PC-3 (cell line): ENCODE results near the gene CWC25. TPM values are rescaled to one million over a fixed set of nuclear protein-coding genes. Genes with fewer than 3 reads are reported as not detected.

Experiments used
- ATAC-seq: fragments of 200-7000 bp; cut with Tn5 transposase; 2 replicates; pipeline ENCODE4 v1.9.1; 2020; ENCODE audit warnings: mild to moderate bottlenecking, moderate library complexity
- BruUV-seq: library from RNA; stranded (reverse); fragments of 400-500 nt; replicated peaks from 2 replicates; lab custom pipeline; 2021; lab: Mats Ljungman, UMichigan
- CTCF ChIA-PET: fragments of 300-600 bp; sonication (Branson Sonifier 250); formaldehyde crosslinking; loops from one replicate; lab custom pipeline; 2022; ENCODE audit warnings: antibody characterized with exemption; lab: Charles Lee
- POLR2A ChIA-PET: fragments of 300-600 bp; sonication (Branson Sonifier 250); formaldehyde crosslinking; loops from one replicate; lab custom pipeline; 2022; ENCODE audit warnings: antibody characterized with exemption; ENCODE audit not compliant: unreplicated experiment; lab: Charles Lee
- DNase-seq: peaks from one replicate; pipeline ENCODE4 v3.0.0-alpha.2; 2015
- H2AFZ ChIP-seq: fragments of 300-600 bp; sonication (generic); 2 replicates; pipeline ENCODE4 v1.6.0; 2016; ENCODE audit warnings: antibody characterized with exemption, low read length
- H3F3A ChIP-seq: fragments of 300-600 bp; sonication (generic); one replicate; pipeline ENCODE4 v1.6.0; 2017; ENCODE audit warnings: antibody characterized with exemption, low read length, control low read depth, mild to moderate bottlenecking; ENCODE audit not compliant: unreplicated experiment
- H3K27ac ChIP-seq: fragments of 300-600 bp; sonication (generic); 2 replicates; pipeline ENCODE4 v1.5.1; 2016; ENCODE audit warnings: mild to moderate bottlenecking, low read length
- H3K27me3 ChIP-seq: fragments of 300-600 bp; sonication (generic); 2 replicates; pipeline ENCODE4 v1.6.1; 2016; ENCODE audit warnings: low read length, mixed read lengths
- H3K36me3 ChIP-seq: fragments of 300-600 bp; sonication (generic); 2 replicates; pipeline ENCODE4 v1.6.1; 2016; ENCODE audit warnings: low read depth, mixed run types, low read length, mixed read lengths
- H3K4me1 ChIP-seq: fragments of 300-600 bp; sonication (generic); 2 replicates; pipeline ENCODE4 v1.5.1; 2016; ENCODE audit warnings: low read length; ENCODE audit not compliant: insufficient read depth
- H3K4me2 ChIP-seq: fragments of 300-600 bp; sonication (generic); 2 replicates; pipeline ENCODE4 v1.6.0; 2016; ENCODE audit warnings: low read length
- H3K4me3 ChIP-seq: fragments of 300-600 bp; sonication (generic); 2 replicates; pipeline ENCODE4 v1.5.1; 2016; ENCODE audit warnings: mild to moderate bottlenecking, low read length, mixed read lengths
- H3K79me2 ChIP-seq: fragments of 300-600 bp; sonication (generic); 2 replicates; pipeline ENCODE4 v1.6.1; 2017; ENCODE audit warnings: low read length, mixed read lengths
- H3K9ac ChIP-seq: fragments of 300-600 bp; sonication (generic); 2 replicates; pipeline ENCODE4 v1.6.0; 2016; ENCODE audit warnings: mild to moderate bottlenecking, low read length
- H3K9me2 ChIP-seq: fragments of 300-600 bp; sonication (generic); replicated peaks from 2 replicates; pipeline ENCODE4 v1.6.1; 2016; ENCODE audit warnings: mixed run types, low read length, mixed read lengths
- H3K9me3 ChIP-seq: fragments of 300-600 bp; sonication (generic); 2 replicates; pipeline ENCODE4 v1.6.1; 2016; ENCODE audit warnings: low read length, mixed read lengths
- H4K20me1 ChIP-seq: fragments of 300-600 bp; sonication (generic); 2 replicates; pipeline ENCODE4 v1.6.1; 2016; ENCODE audit warnings: low read length, mixed read lengths
- EZH2 ChIP-seq: fragments of 300-600 bp; sonication (generic); IDR thresholded peaks from one replicate; pipeline ENCODE4 v1.6.1; 2017; ENCODE audit warnings: antibody characterized with exemption, mild to moderate bottlenecking, low read length; ENCODE audit not compliant: unreplicated experiment
- EZH2phosphoT487 ChIP-seq: fragments of 300-600 bp; sonication (generic); IDR thresholded peaks from 2 replicates; pipeline ENCODE4 v1.6.1; 2018; ENCODE audit warnings: mild to moderate bottlenecking, antibody characterized with exemption, low read length, borderline replicate concordance
- intact Hi-C: fragments of 100-400 bp; cut with micrococcal nuclease; formaldehyde crosslinking; loops from 2 replicates; pipeline ENCODE4 v1.9.0; 2023
- total RNA-seq: library from RNA; depleted of rRNA; stranded (reverse); fragments of >200 nt; gene quantifications from 2 replicates; pipeline ENCODE4 v1.2.3, GENCODE V29; 2014
- TF ChIP-seq, protein P1 (sequence below): fragments of 300-600 bp; sonication (generic); conservative IDR thresholded peaks from 2 replicates; pipeline ENCODE4 v1.5.1; 2017; ENCODE audit warnings: antibody characterized with exemption, low read depth, mild to moderate bottlenecking, low read length

The CWC25 gene
- total RNA-seq, 1 experiment from 2014 or later: 15.0 TPM

- no peak for ATAC-seq
- ChIA-PET CTCF (no interaction called here), POLR2A (no interaction called here)
- H4K20me1 ChIP-seq: no peaks in the 10 kb centered on the region
- H3K36me3 ChIP-seq: peaks cover 12% of the 10 kb centered on the region; the same call in 1 of the 2 replicates
- H2AFZ ChIP-seq: no peak overlapping the region
- no peak overlapping the region for H3K9ac ChIP-seq
- intact Hi-C loops: no loop called here
- H3K4me3 ChIP-seq: no peak overlapping the region
- no peak overlapping the region for H3K27ac ChIP-seq
- no peak for TF ChIP-seq EZH2
- BruUV-seq: TSS peak; percentile 7
- H3F3A ChIP-seq: no peaks in the 10 kb centered on the region
- no peak for DNase-seq
- no peaks in the 10 kb centered on the region for H3K79me2 ChIP-seq
- H3K4me2 ChIP-seq: no peak overlapping the region
- no peaks in the 10 kb centered on the region for H3K9me2 ChIP-seq
- no peaks in the 10 kb centered on the region for H3K27me3 ChIP-seq
- no peaks in the 10 kb centered on the region for H3K4me1 ChIP-seq
- no peaks in the 10 kb centered on the region for H3K9me3 ChIP-seq
Observed at GRCh38 chr17:38766341-38766740, 58.8 kb downstream of the CWC25 start.

GRCh38 chr17:38762231-38762630 lies 62.9 kb downstream of the CWC25 start:
- intact Hi-C loops: no loop called here
- no peaks in the 10 kb centered on the region for H3K27me3 ChIP-seq
- TF ChIP-seq EZH2phosphoT487 (no peak), EZH2 (no peak)
- TF ChIP-seq, protein P1, sequence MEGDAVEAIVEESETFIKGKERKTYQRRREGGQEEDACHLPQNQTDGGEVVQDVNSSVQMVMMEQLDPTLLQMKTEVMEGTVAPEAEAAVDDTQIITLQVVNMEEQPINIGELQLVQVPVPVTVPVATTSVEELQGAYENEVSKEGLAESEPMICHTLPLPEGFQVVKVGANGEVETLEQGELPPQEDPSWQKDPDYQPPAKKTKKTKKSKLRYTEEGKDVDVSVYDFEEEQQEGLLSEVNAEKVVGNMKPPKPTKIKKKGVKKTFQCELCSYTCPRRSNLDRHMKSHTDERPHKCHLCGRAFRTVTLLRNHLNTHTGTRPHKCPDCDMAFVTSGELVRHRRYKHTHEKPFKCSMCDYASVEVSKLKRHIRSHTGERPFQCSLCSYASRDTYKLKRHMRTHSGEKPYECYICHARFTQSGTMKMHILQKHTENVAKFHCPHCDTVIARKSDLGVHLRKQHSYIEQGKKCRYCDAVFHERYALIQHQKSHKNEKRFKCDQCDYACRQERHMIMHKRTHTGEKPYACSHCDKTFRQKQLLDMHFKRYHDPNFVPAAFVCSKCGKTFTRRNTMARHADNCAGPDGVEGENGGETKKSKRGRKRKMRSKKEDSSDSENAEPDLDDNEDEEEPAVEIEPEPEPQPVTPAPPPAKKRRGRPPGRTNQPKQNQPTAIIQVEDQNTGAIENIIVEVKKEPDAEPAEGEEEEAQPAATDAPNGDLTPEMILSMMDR: no peak
- no peaks in the 10 kb centered on the region for H3K9me3 ChIP-seq
- H3K36me3 ChIP-seq: peaks cover 21% of the 10 kb centered on the region; the same call in 1 of the 2 replicates
- H2AFZ ChIP-seq: no peak overlapping the region
- no peak overlapping the region for H3K4me3 ChIP-seq
- no peaks in the 10 kb centered on the region for H3K9me2 ChIP-seq
- H3K4me1 ChIP-seq: no peaks in the 10 kb centered on the region
- no peak overlapping the region for H3K27ac ChIP-seq
- H3K9ac ChIP-seq: no peak overlapping the region
- H3K79me2 ChIP-seq: no peaks in the 10 kb centered on the region
- POLR2A ChIA-PET: no interaction called here
- no peak for DNase-seq
- BruUV-seq: no TSS peak
- no peaks in the 10 kb centered on the region for H4K20me1 ChIP-seq
- no peak overlapping the region for H3K4me2 ChIP-seq
- no peak for ATAC-seq
- CTCF ChIA-PET: no interaction called here
- H3F3A ChIP-seq: no peaks in the 10 kb centered on the region

- ChIA-PET CTCF (no interaction called here), POLR2A (no interaction called here)
- Histone ChIP-seq H3K9me3 (no peaks in the 10 kb centered on the region), H3K9me2 (no peaks in the 10 kb centered on the region), H2AFZ (no peak overlapping the region), H3K4me1 (no peaks in the 10 kb centered on the region), H3K9ac (no peak overlapping the region), H3K79me2 (no peaks in the 10 kb centered on the region), H3K36me3 (peaks cover 21% of the 10 kb centered on the region; the same call in 1 of the 2 replicates), H3K27ac (no peak overlapping the region), H3F3A (no peaks in the 10 kb centered on the region), H3K4me3 (no peak overlapping the region), H3K27me3 (no peaks in the 10 kb centered on the region), H4K20me1 (no peaks in the 10 kb centered on the region), H3K4me2 (no peak overlapping the region)
- no TSS peak for BruUV-seq
- intact Hi-C loops: no loop called here
- peak; percentile 15; the same call in 1 of the 2 replicates for ATAC-seq
- DNase-seq: peak; percentile 34
- TF ChIP-seq EZH2 (no peak), EZH2phosphoT487 (no peak)
- TF ChIP-seq, protein P1: peak; percentile 58
Observed at GRCh38 chr17:38761612-38762011, 63.5 kb downstream of the CWC25 start.
